Measurements from ENCODE around the gene STT3A.
A peak's percentile ranks its signal among the peaks of the same experiment; 100 is the strongest.

The STT3A gene

GRCh38 chr11:125553357-125553756 lies 39.3 kb upstream of the STT3A start:
- Histone ChIP-seq H3K36me3 (replicated peaks; ENCODE audit: low read depth, low read length) (no peaks in the 10 kb centered on the region), H3K27me3 (ENCODE audit: low read depth, low read length) (no peaks in the 10 kb centered on the region), H3K4me3 (ENCODE audit: low read length) (no peak overlapping the region), H3K79me2 (ENCODE audit: low read length) (no peaks in the 10 kb centered on the region), H4K20me1 (ENCODE audit: insufficient read depth, low read length) (no peaks in the 10 kb centered on the region), H3K4me2 (ENCODE audit: low read length) (no peak overlapping the region), H3K4me1 (ENCODE audit: low read length) (no peaks in the 10 kb centered on the region), H3K27ac (ENCODE audit: low read length) (no peak overlapping the region), H2AFZ (ENCODE audit: low read depth, low read length) (no peak overlapping the region), H3K9ac (ENCODE audit: low read length) (no peak overlapping the region), H3K9me3 (ENCODE audit: insufficient read depth, low read length) (no peaks in the 10 kb centered on the region)
- no peak for TF ChIP-seq EZH2phosphoT487 (IDR thresholded peaks at IDR 0.05; ENCODE audit: low read depth)
- TF ChIP-seq, protein P1, sequence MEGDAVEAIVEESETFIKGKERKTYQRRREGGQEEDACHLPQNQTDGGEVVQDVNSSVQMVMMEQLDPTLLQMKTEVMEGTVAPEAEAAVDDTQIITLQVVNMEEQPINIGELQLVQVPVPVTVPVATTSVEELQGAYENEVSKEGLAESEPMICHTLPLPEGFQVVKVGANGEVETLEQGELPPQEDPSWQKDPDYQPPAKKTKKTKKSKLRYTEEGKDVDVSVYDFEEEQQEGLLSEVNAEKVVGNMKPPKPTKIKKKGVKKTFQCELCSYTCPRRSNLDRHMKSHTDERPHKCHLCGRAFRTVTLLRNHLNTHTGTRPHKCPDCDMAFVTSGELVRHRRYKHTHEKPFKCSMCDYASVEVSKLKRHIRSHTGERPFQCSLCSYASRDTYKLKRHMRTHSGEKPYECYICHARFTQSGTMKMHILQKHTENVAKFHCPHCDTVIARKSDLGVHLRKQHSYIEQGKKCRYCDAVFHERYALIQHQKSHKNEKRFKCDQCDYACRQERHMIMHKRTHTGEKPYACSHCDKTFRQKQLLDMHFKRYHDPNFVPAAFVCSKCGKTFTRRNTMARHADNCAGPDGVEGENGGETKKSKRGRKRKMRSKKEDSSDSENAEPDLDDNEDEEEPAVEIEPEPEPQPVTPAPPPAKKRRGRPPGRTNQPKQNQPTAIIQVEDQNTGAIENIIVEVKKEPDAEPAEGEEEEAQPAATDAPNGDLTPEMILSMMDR (IDR thresholded peaks at IDR 0.05; ENCODE audit: low read depth, low read length) = no peak

DNA sequence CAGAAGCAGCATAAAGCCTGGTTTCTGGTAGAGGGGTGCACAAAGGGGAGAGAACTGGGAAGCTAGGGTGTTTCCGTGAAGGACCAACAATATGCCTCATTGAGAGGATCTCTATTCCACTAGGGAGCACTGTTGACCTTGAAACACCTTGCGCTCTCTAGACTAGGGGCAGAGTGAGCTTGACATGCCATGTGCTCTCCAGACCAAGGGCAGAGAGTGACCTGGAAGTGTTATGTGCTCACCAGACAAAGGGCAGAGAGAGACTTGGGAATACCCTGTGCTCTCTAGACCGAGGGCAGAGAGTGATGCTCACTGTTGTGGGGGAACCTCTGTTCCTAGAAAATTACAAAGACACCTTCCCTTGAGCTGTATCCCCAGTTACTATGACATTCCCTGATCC lies 38.6 kb upstream of the STT3A start:
- H3K27me3 ChIP-seq (ENCODE audit: low read depth, low read length) = no peaks in the 10 kb centered on the region
- no peaks in the 10 kb centered on the region for H3K9me3 ChIP-seq (ENCODE audit: insufficient read depth, low read length)
- no peaks in the 10 kb centered on the region for H3K79me2 ChIP-seq (ENCODE audit: low read length)
- no peak overlapping the region for H3K4me2 ChIP-seq (ENCODE audit: low read length)
- no peaks in the 10 kb centered on the region for H3K4me1 ChIP-seq (ENCODE audit: low read length)
- H3K4me3 ChIP-seq (ENCODE audit: low read length) = no peak overlapping the region
- no peaks in the 10 kb centered on the region for H4K20me1 ChIP-seq (ENCODE audit: insufficient read depth, low read length)
- no peaks in the 10 kb centered on the region for H3K36me3 ChIP-seq (replicated peaks; ENCODE audit: low read depth, low read length)
- no peak overlapping the region for H3K27ac ChIP-seq (ENCODE audit: low read length)
- no peak overlapping the region; the same call in 1 of the 2 replicates for H2AFZ ChIP-seq (ENCODE audit: low read depth, low read length)
- H3K9ac ChIP-seq (ENCODE audit: low read length) = no peak overlapping the region
- no peak for TF ChIP-seq EZH2phosphoT487 (IDR thresholded peaks at IDR 0.05; ENCODE audit: low read depth)
- TF ChIP-seq, protein P1 (IDR thresholded peaks at IDR 0.05; ENCODE audit: low read depth, low read length) = peak; percentile 21; the same call in 1 of the 2 replicates

- no peak for TF ChIP-seq EZH2phosphoT487 (IDR thresholded peaks at IDR 0.05; ENCODE audit: low read depth)
- TF ChIP-seq, protein P1 (IDR thresholded peaks at IDR 0.05; ENCODE audit: low read depth, low read length) = no peak
- Histone ChIP-seq H3K9ac (ENCODE audit: low read length) (no peak overlapping the region), H3K4me1 (ENCODE audit: low read length) (no peaks in the 10 kb centered on the region), H3K4me2 (ENCODE audit: low read length) (no peak overlapping the region), H3K4me3 (ENCODE audit: low read length) (no peak overlapping the region), H3K36me3 (replicated peaks; ENCODE audit: low read depth, low read length) (no peaks in the 10 kb centered on the region), H3K79me2 (ENCODE audit: low read length) (no peaks in the 10 kb centered on the region), H3K27ac (ENCODE audit: low read length) (no peak overlapping the region), H3K9me3 (ENCODE audit: insufficient read depth, low read length) (no peaks in the 10 kb centered on the region), H4K20me1 (ENCODE audit: insufficient read depth, low read length) (no peaks in the 10 kb centered on the region), H3K27me3 (ENCODE audit: low read depth, low read length) (no peaks in the 10 kb centered on the region), H2AFZ (ENCODE audit: low read depth, low read length) (no peak overlapping the region)
Measured at GRCh38 chr11:125559888-125560287, 32.8 kb upstream of the STT3A start.

DNA sequence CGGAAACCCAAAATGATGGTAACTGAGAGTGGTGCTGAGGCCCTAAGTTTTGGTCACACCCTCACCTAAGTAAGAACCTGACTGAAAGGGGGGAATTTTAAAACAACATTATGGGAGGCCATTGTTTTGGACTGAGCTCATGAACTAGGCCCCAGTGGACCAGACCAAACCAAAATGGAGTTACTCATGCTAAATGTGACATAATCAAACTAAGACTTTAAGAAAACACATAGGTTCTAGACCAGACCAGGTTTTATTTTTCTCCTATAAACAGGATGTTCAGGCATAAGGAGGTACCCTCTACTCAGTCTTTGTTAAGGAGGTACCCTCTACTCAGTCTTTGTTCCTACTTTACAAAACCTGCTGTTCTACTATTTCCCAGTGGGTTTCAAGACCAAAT lies 30.7 kb upstream of the STT3A start:
- Histone ChIP-seq H4K20me1 (ENCODE audit: insufficient read depth, low read length) (no peaks in the 10 kb centered on the region), H3K27ac (ENCODE audit: low read length) (no peak overlapping the region), H3K9ac (ENCODE audit: low read length) (no peak overlapping the region), H3K4me1 (ENCODE audit: low read length) (no peaks in the 10 kb centered on the region), H3K36me3 (replicated peaks; ENCODE audit: low read depth, low read length) (no peaks in the 10 kb centered on the region), H3K79me2 (ENCODE audit: low read length) (no peaks in the 10 kb centered on the region), H3K4me3 (ENCODE audit: low read length) (no peak overlapping the region), H3K27me3 (ENCODE audit: low read depth, low read length) (no peaks in the 10 kb centered on the region), H3K9me3 (ENCODE audit: insufficient read depth, low read length) (no peaks in the 10 kb centered on the region), H3K4me2 (ENCODE audit: low read length) (no peak overlapping the region), H2AFZ (ENCODE audit: low read depth, low read length) (no peak overlapping the region)
- TF ChIP-seq, protein P1 (IDR thresholded peaks at IDR 0.05; ENCODE audit: low read depth, low read length) = no peak
- TF ChIP-seq EZH2phosphoT487 (IDR thresholded peaks at IDR 0.05; ENCODE audit: low read depth) = no peak
